ENCODE results near the gene LRPPRC.

Gene LRPPRC

DNA sequence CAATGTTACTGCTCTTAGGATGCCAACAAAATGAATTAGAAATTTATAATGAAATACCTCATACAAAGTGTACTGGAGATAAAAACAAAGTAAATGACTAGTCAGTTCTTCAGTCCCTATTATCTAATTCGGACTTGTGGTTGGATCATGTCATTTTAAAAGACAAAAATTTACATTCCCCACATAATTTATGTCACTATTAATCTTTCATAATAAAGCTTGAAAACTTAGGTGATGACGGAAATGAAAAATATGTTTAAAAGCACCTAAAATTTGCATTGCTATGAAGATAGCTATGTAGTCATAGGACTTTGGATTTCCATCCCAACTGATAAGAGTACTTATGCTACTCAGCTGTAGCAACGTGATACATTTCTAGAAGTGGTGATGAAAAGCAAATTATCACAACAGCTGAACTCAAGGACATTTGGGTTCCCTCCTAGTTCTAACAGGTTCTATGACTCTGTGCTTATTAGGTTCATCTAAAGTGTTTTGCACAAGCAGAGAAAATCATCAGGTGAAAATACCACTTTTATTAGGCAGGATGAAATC lies 58.4 kb downstream of the LRPPRC start:
- Histone ChIP-seq H3K4me2 (ENCODE audit: low read length) (no peak overlapping the region), H3K79me2 (ENCODE audit: insufficient read depth, low read length) (no peaks in the 10 kb centered on the region), H3K4me3 (ENCODE audit: low read depth, low read length, poor library complexity, severe bottlenecking) (no peak overlapping the region), H3K36me3 (ENCODE audit: insufficient read depth, low read length) (peaks cover 84% of the 10 kb centered on the region), H3K9me3 (ENCODE audit: low read length) (no peaks in the 10 kb centered on the region), H3K27ac (ENCODE audit: low read depth, low read length, poor library complexity, severe bottlenecking) (no peak overlapping the region), H3F3A (ENCODE audit: insufficient read depth, low read length) (no peaks in the 10 kb centered on the region), H4K20me1 (ENCODE audit: insufficient read depth, low read length) (no peaks in the 10 kb centered on the region), H3K9ac (ENCODE audit: low read length) (no peak overlapping the region), H3K9me2 (ENCODE audit: low read depth, low read length) (no peaks in the 10 kb centered on the region), H2AFZ (ENCODE audit: low read length) (no peak overlapping the region), H3K27me3 (ENCODE audit: insufficient read depth, low read length) (no peaks in the 10 kb centered on the region), H3K4me1 (ENCODE audit: insufficient read depth, low read length, severe bottlenecking) (no peaks in the 10 kb centered on the region)
- TF ChIP-seq, protein P1, sequence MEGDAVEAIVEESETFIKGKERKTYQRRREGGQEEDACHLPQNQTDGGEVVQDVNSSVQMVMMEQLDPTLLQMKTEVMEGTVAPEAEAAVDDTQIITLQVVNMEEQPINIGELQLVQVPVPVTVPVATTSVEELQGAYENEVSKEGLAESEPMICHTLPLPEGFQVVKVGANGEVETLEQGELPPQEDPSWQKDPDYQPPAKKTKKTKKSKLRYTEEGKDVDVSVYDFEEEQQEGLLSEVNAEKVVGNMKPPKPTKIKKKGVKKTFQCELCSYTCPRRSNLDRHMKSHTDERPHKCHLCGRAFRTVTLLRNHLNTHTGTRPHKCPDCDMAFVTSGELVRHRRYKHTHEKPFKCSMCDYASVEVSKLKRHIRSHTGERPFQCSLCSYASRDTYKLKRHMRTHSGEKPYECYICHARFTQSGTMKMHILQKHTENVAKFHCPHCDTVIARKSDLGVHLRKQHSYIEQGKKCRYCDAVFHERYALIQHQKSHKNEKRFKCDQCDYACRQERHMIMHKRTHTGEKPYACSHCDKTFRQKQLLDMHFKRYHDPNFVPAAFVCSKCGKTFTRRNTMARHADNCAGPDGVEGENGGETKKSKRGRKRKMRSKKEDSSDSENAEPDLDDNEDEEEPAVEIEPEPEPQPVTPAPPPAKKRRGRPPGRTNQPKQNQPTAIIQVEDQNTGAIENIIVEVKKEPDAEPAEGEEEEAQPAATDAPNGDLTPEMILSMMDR (IDR thresholded peaks at IDR 0.05; ENCODE audit: low read length), result no peak
- TF ChIP-seq EZH2 (IDR thresholded peaks at IDR 0.05; ENCODE audit: borderline replicate concordance, low read length), result no peak

DNA sequence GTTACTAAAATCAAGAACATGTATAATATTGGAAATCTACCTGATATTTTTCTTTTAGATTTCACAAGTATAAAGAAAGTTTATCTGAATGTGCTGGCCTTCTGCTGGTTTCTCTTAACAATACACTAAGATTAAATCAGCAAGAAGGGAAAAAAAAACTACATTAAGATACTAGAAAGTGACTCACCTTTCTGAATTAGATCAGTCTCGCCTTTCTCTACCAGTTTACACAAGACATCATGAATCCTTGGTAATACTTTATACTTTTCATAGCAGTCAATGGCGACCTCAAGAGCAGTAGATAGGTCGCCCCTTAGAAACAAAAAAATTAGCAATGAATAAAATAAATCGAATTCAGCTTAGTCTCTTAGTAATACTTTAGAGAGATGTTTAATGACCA lies 61.2 kb downstream of the LRPPRC start:
- peaks cover 82% of the 10 kb centered on the region for H3K36me3 ChIP-seq (ENCODE audit: insufficient read depth, low read length)
- H3F3A ChIP-seq (ENCODE audit: insufficient read depth, low read length), result no peaks in the 10 kb centered on the region
- no peaks in the 10 kb centered on the region for H3K9me2 ChIP-seq (ENCODE audit: low read depth, low read length)
- H2AFZ ChIP-seq (ENCODE audit: low read length), result no peak overlapping the region
- no peak overlapping the region for H3K4me2 ChIP-seq (ENCODE audit: low read length)
- H4K20me1 ChIP-seq (ENCODE audit: insufficient read depth, low read length), result no peaks in the 10 kb centered on the region
- no peak overlapping the region for H3K27ac ChIP-seq (ENCODE audit: low read depth, low read length, poor library complexity, severe bottlenecking)
- H3K9me3 ChIP-seq (ENCODE audit: low read length), result no peaks in the 10 kb centered on the region
- H3K79me2 ChIP-seq (ENCODE audit: insufficient read depth, low read length), result no peaks in the 10 kb centered on the region
- H3K9ac ChIP-seq (ENCODE audit: low read length), result no peak overlapping the region
- no peak overlapping the region for H3K4me3 ChIP-seq (ENCODE audit: low read depth, low read length, poor library complexity, severe bottlenecking)
- TF ChIP-seq, protein P1 (IDR thresholded peaks at IDR 0.05; ENCODE audit: low read length), result no peak
- TF ChIP-seq EZH2 (IDR thresholded peaks at IDR 0.05; ENCODE audit: borderline replicate concordance, low read length), result no peak
- H3K27me3 ChIP-seq (ENCODE audit: insufficient read depth, low read length), result no peaks in the 10 kb centered on the region
- H3K4me1 ChIP-seq (ENCODE audit: insufficient read depth, low read length, severe bottlenecking), result no peaks in the 10 kb centered on the region

GRCh38 chr2:43931293-43931692 lies 64.5 kb downstream of the LRPPRC start:
- H3K36me3 ChIP-seq (ENCODE audit: insufficient read depth, low read length), result peaks cover 79% of the 10 kb centered on the region
- H4K20me1 ChIP-seq (ENCODE audit: insufficient read depth, low read length), result no peaks in the 10 kb centered on the region
- H3K79me2 ChIP-seq (ENCODE audit: insufficient read depth, low read length), result no peaks in the 10 kb centered on the region
- H3K27ac ChIP-seq (ENCODE audit: low read depth, low read length, poor library complexity, severe bottlenecking), result no peak overlapping the region
- TF ChIP-seq, protein P1 (IDR thresholded peaks at IDR 0.05; ENCODE audit: low read length), result no peak
- no peak for TF ChIP-seq EZH2 (IDR thresholded peaks at IDR 0.05; ENCODE audit: borderline replicate concordance, low read length)
- no peak overlapping the region for H3K4me2 ChIP-seq (ENCODE audit: low read length)
- H3K9ac ChIP-seq (ENCODE audit: low read length), result no peak overlapping the region
- H3K4me3 ChIP-seq (ENCODE audit: low read depth, low read length, poor library complexity, severe bottlenecking), result no peak overlapping the region
- no peaks in the 10 kb centered on the region for H3K9me3 ChIP-seq (ENCODE audit: low read length)
- H3K9me2 ChIP-seq (ENCODE audit: low read depth, low read length), result no peaks in the 10 kb centered on the region
- no peaks in the 10 kb centered on the region for H3F3A ChIP-seq (ENCODE audit: insufficient read depth, low read length)
- no peaks in the 10 kb centered on the region for H3K4me1 ChIP-seq (ENCODE audit: insufficient read depth, low read length, severe bottlenecking)
- H2AFZ ChIP-seq (ENCODE audit: low read length), result no peak overlapping the region
- H3K27me3 ChIP-seq (ENCODE audit: insufficient read depth, low read length), result no peaks in the 10 kb centered on the region

Measured in OCI-LY1 (cell line).